ENCODE results near the gene SUPT20HL2.

Gene SUPT20HL2

GRCh38 chrX:24262309-24262708, 51.6 kb downstream of the SUPT20HL2 start:
- Histone ChIP-seq H3K27me3 (ENCODE audit: low read length) (no peaks in the 10 kb centered on the region), H3K9ac (ENCODE audit: low read length) (no peak overlapping the region), H2AFZ (ENCODE audit: low read depth, low read length, severe bottlenecking) (no peak overlapping the region), H3K79me2 (ENCODE audit: insufficient read depth, low read length) (no peaks in the 10 kb centered on the region), H3K9me3 (ENCODE audit: insufficient read depth, low read length) (no peaks in the 10 kb centered on the region), H3K36me3 (ENCODE audit: low read length) (no peaks in the 10 kb centered on the region), H3K27ac (ENCODE audit: low read depth, low read length) (no peak overlapping the region), H3K9me2 (replicated peaks; ENCODE audit: insufficient read depth, low read length) (no peaks in the 10 kb centered on the region), H3K4me2 (ENCODE audit: low read depth, low read length, poor library complexity, severe bottlenecking) (no peak overlapping the region), H4K20me1 (ENCODE audit: low read depth, low read length) (no peaks in the 10 kb centered on the region), H3F3A (ENCODE audit: insufficient read depth) (no peaks in the 10 kb centered on the region), H3K4me3 (ENCODE audit: insufficient read depth, low read length, poor library complexity, severe bottlenecking) (no peak overlapping the region)
- TF ChIP-seq EZH2phosphoT487 (conservative IDR thresholded peaks at IDR 0.05; ENCODE audit: low read length) (no peak), CTCF (IDR thresholded peaks at IDR 0.05; ENCODE audit: insufficient read depth, low read length, poor library complexity, severe bottlenecking) (no peak)

Measured in SU-DHL-6 (cell line).